ENCODE data around the gene FCN1. TPM values are rescaled to one million over a fixed set of nuclear protein-coding genes. Genes with fewer than 3 reads are reported as not detected.

FCN1 gene
- total and polyA plus RNA-seq, 9 of the 15 experiments (the other 6 are each of a cell fraction or from before 2014, with no cell fraction given): not detected

GRCh38 chr9:134946663-134947062 is 29.0 kb upstream of the FCN1 start:
- Histone ChIP-seq H2AFZ (ENCODE audit: low read depth, low read length) (no peak overlapping the region), H3K9me1 (ENCODE audit: control insufficient read depth, insufficient read depth, low read length) (no peaks in the 10 kb centered on the region), H4K20me1 (replicated peaks; ENCODE audit: control insufficient read depth, insufficient read depth, low read length) (0 out of 2 replicates have a peak, but pooled peaks cover 3% of the 10 kb centered on the region), H3K9me3 (replicated peaks; ENCODE audit: control insufficient read depth, insufficient read depth, low read depth, low read length) (no peaks in the 10 kb centered on the region), H3K27ac (ENCODE audit: extremely low read depth, low read depth, low read length) (no peak overlapping the region), H3K4me1 (replicated peaks in 1 of 2; ENCODE audit: control insufficient read depth in 2 of 2, insufficient read depth in 2 of 2, low read length in 2 of 2) (no peaks in the 10 kb centered on the region), H3K36me3 (ENCODE audit: control insufficient read depth, insufficient read depth, low read length) (no peaks in the 10 kb centered on the region), H3K9ac (ENCODE audit: insufficient read depth in 1 of 2, low read depth in 2 of 2, low read length in 2 of 2) (no peak overlapping the region), H3K79me2 (ENCODE audit: control insufficient read depth, insufficient read depth, low read length) (no peaks in the 10 kb centered on the region), H3K4me3 (no peak overlapping the region), H3K4me2 (ENCODE audit: insufficient read depth, low read length) (no peak overlapping the region), H3K27me3 (ENCODE audit: control insufficient read depth in 2 of 2, insufficient read depth in 2 of 2, low read length in 2 of 2) (peaks cover 7 to 36% of the 10 kb centered on the region in 2 experiments; a peak in 4 of 5 replicates)
- TF ChIP-seq RNF219 (CRISPR knock-in tag; IDR thresholded peaks at IDR 0.05) (no peak), NR1H2 (CRISPR knock-in tag; IDR thresholded peaks at IDR 0.05) (no peak), U2AF1 (optimal IDR thresholded peaks at IDR 0.05; ENCODE audit: low read depth, low read length) (no peak), CBX1 (IDR thresholded peaks at IDR 0.05; ENCODE audit: low read depth) (no peak), ZC3H4 (CRISPR knock-in tag; IDR thresholded peaks at IDR 0.05; ENCODE audit: borderline replicate concordance) (no peak), SNIP1 (IDR thresholded peaks at IDR 0.05; ENCODE audit: low read depth) (no peak), MAFF (IDR thresholded peaks at IDR 0.05; ENCODE audit: low read length) (no peak), ZKSCAN3 (CRISPR knock-in tag; IDR thresholded peaks at IDR 0.05) (no peak), ZNF280B (CRISPR knock-in tag; IDR thresholded peaks at IDR 0.05) (no peak), TSC22D4 (tag; IDR thresholded peaks at IDR 0.05) (no peak), ZNF780A (CRISPR knock-in tag; IDR thresholded peaks at IDR 0.05) (no peak), ATF7 (IDR thresholded peaks at IDR 0.05) (no peak), KLF6 (CRISPR knock-in tag; IDR thresholded peaks at IDR 0.05; ENCODE audit: borderline replicate concordance) (no peak)
- TF ChIP-seq, protein P1, sequence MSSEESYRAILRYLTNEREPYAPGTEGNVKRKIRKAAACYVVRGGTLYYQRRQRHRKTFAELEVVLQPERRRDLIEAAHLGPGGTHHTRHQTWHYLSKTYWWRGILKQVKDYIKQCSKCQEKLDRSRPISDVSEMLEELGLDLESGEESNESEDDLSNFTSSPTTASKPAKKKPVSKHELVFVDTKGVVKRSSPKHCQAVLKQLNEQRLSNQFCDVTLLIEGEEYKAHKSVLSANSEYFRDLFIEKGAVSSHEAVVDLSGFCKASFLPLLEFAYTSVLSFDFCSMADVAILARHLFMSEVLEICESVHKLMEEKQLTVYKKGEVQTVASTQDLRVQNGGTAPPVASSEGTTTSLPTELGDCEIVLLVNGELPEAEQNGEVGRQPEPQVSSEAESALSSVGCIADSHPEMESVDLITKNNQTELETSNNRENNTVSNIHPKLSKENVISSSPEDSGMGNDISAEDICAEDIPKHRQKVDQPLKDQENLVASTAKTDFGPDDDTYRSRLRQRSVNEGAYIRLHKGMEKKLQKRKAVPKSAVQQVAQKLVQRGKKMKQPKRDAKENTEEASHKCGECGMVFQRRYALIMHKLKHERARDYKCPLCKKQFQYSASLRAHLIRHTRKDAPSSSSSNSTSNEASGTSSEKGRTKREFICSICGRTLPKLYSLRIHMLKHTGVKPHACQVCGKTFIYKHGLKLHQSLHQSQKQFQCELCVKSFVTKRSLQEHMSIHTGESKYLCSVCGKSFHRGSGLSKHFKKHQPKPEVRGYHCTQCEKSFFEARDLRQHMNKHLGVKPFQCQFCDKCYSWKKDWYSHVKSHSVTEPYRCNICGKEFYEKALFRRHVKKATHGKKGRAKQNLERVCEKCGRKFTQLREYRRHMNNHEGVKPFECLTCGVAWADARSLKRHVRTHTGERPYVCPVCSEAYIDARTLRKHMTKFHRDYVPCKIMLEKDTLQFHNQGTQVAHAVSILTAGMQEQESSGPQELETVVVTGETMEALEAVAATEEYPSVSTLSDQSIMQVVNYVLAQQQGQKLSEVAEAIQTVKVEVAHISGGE (CRISPR knock-in tag; IDR thresholded peaks at IDR 0.05): no peak
- TF ChIP-seq, protein P2, sequence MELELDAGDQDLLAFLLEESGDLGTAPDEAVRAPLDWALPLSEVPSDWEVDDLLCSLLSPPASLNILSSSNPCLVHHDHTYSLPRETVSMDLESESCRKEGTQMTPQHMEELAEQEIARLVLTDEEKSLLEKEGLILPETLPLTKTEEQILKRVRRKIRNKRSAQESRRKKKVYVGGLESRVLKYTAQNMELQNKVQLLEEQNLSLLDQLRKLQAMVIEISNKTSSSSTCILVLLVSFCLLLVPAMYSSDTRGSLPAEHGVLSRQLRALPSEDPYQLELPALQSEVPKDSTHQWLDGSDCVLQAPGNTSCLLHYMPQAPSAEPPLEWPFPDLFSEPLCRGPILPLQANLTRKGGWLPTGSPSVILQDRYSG (tag; conservative IDR thresholded peaks at IDR 0.05; ENCODE audit: low read depth): no peak
- ATAC-seq: no peak
- no TSS peak for BruUV-seq (replicated peaks)
- in situ Hi-C loops (cut with MboI) (no loop called here), intact Hi-C loops (cut with micrococcal nuclease) (no loop called here)
- POLR2A ChIA-PET: no interaction called here
- CTCF ChIA-PET (ENCODE audit: low intra/inter-chr PET ratio): no interaction called here
- DNase-seq (ENCODE audit: extremely low read depth in 1 of 4, low spot score in 3 of 4): no peak
- peak; percentile 64 for FAIRE-seq
